Endothelial cell of umbilical vein (primary cell): Measurements from ENCODE around the gene HDAC10.

ENCODE experiments used
- EZH2 ChIP-seq: IDR thresholded peaks from 2 replicates; pipeline ENCODE4 v1.6.1; 2012; ENCODE audit warnings: borderline replicate concordance, low read depth, mild to moderate bottlenecking, moderate library complexity, low read length, inconsistent platforms; ENCODE audit not compliant: severe bottlenecking
- JUN ChIP-seq: IDR thresholded peaks from 2 replicates; pipeline ENCODE4 v1.6.1; 2011; ENCODE audit warnings: borderline replicate concordance, low read depth; ENCODE audit not compliant: insufficient read length, insufficient read depth
- MYC ChIP-seq: IDR thresholded peaks from one replicate; pipeline ENCODE4 v1.6.1; 2011; ENCODE audit warnings: mild to moderate bottlenecking, low read depth, low read length
- POLR2A ChIP-seq: IDR thresholded peaks from 2 replicates; pipeline ENCODE4 v1.6.1; 2012; ENCODE audit warnings: low read depth, mild to moderate bottlenecking, control low read depth, low read length
- POLR2AphosphoS5 ChIP-seq: IDR thresholded peaks from 2 replicates; pipeline ENCODE4 v1.6.1; 2012; ENCODE audit warnings: low read depth, mild to moderate bottlenecking, control low read depth, low read length, moderate library complexity; ENCODE audit not compliant: insufficient read depth
- TF ChIP-seq, protein P1 (sequence below), 2 donors: IDR thresholded peaks; 1 replicate in 1 of 2; 2 replicates in 1 of 2; pipeline ENCODE4 v1.5.1; 2011; ENCODE audit warnings: low read length in 2 of 2, mild to moderate bottlenecking in 2 of 2, moderate library complexity in 2 of 2, control low read depth in 1 of 2, inconsistent platforms in 1 of 2, low read depth in 1 of 2; ENCODE audit not compliant: insufficient read depth in 1 of 2; ENCODE audit errors: extremely low read depth in 1 of 2
- TF ChIP-seq, protein P2 (sequence below): IDR thresholded peaks from 2 replicates; pipeline ENCODE4 v1.6.1; 2011; ENCODE audit not compliant: insufficient read depth, insufficient read length

- TF ChIP-seq, protein P1, sequence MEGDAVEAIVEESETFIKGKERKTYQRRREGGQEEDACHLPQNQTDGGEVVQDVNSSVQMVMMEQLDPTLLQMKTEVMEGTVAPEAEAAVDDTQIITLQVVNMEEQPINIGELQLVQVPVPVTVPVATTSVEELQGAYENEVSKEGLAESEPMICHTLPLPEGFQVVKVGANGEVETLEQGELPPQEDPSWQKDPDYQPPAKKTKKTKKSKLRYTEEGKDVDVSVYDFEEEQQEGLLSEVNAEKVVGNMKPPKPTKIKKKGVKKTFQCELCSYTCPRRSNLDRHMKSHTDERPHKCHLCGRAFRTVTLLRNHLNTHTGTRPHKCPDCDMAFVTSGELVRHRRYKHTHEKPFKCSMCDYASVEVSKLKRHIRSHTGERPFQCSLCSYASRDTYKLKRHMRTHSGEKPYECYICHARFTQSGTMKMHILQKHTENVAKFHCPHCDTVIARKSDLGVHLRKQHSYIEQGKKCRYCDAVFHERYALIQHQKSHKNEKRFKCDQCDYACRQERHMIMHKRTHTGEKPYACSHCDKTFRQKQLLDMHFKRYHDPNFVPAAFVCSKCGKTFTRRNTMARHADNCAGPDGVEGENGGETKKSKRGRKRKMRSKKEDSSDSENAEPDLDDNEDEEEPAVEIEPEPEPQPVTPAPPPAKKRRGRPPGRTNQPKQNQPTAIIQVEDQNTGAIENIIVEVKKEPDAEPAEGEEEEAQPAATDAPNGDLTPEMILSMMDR (IDR thresholded peaks at IDR 0.05; ENCODE audit: extremely low read depth in 1 of 2, insufficient read depth in 1 of 2, low read depth in 1 of 2, low read length in 2 of 2): no peak
- no peak for TF ChIP-seq POLR2A
- no peak for TF ChIP-seq POLR2AphosphoS5
- no peak for TF ChIP-seq EZH2
- no peak for TF ChIP-seq JUN
- no peak for TF ChIP-seq MYC
- TF ChIP-seq, protein P2, sequence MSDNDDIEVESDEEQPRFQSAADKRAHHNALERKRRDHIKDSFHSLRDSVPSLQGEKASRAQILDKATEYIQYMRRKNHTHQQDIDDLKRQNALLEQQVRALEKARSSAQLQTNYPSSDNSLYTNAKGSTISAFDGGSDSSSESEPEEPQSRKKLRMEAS: no peak
Measured at GRCh38 chr22:50216684-50217520, 34.2 kb downstream of the HDAC10 start.
